Stimulated activated naive CD8-positive, alpha-beta T cell treated with anti-CD3 and anti-CD28 coated beads, Interleukin-15, Interleukin-2, amounts not matched to agents 100 U/mL and 50 U/mL, for 24 hours (primary cell): ENCODE data around the gene RNASE3.
"Not testable (repeated sequence)": the region's sequence is repeated elsewhere in the genome, so short reads cannot be mapped to it uniquely, and the experiment has no call there.

Experiments
- ATAC-seq: fragments of 150-1000 bp; cut with Tn5 transposase; one replicate; pipeline ENCODE4 v1.10.0; 2021
- DNase-seq: peaks from one replicate; pipeline ENCODE4 v3.0.0; 2021

The RNASE3 gene

DNA sequence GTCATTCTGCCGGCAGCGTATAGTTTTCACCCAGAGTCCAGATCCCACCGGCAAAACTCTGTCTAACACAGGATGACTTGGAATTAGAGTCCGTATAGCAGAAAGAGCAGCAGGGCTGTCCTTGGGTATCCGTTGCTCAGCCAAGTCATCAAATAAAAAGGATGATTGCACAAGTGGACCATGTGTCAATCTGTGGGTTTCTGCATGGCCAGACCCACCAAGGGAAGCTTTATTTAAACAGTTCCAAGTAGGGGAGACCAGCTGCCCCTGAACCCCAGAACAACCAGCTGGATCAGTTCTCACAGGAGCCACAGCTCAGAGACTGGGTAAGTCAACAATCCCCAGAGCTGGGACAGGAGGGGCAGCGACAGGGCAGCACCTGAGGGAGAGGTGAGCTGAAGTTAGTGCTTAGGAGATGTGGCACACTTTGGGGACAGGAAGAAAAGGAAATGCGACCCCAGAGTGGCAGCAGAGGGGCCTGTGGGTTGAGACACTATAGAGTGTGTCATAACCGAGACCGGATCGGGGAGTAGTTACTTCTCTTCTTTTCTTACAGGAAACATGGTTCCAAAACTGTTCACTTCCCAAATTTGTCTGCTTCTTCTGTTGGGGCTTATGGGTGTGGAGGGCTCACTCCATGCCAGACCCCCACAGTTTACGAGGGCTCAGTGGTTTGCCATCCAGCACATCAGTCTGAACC lies at the start of gene RNASE3:
Gene RNASE3, plus strand, starts transcription at position 260 of the 700 bp plus-strand sequence. Its CDS starts 302 bp downstream, at position 562.
- ATAC-seq, result not testable (repeated sequence)

GRCh38 chr14:20846560-20846959 lies 44.6 kb upstream of the RNASE3 start:
- DNase-seq, result no peak
- ATAC-seq, result no peak

More for the DNA sequence above, at the start of gene RNASE3:
- DNase-seq, result not testable (repeated sequence)

DNA sequence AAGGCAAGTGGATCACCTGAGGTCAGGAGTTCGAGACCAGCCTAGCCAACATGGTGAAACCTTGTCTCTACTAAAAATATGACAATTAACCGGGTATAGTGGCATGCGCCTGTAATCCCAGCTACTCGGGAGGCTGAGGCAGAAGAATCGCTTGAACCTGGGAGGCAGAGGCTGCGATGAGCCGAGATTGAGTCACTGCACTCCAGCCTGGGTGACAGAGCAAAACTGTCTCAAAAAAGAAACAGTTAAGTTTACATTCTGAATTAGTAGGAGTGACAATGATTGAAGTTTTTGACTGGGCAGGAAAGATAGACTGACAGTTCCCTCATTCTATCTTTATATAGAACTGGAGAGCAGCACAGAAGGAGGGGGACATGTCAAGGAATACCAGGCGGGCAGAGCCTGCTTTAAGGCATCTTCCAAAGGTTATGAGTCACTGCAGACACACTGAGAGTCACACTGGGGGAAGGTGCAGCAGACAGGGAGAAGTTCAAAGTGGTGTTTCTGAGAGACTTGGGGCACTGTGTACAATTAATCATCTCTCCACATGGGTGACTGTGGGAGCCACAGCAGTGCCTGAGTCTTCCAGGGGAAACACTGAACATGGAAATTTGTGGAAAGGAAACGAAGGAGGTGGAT lies 42.8 kb upstream of the RNASE3 start:
- DNase-seq, result no peak

DNA sequence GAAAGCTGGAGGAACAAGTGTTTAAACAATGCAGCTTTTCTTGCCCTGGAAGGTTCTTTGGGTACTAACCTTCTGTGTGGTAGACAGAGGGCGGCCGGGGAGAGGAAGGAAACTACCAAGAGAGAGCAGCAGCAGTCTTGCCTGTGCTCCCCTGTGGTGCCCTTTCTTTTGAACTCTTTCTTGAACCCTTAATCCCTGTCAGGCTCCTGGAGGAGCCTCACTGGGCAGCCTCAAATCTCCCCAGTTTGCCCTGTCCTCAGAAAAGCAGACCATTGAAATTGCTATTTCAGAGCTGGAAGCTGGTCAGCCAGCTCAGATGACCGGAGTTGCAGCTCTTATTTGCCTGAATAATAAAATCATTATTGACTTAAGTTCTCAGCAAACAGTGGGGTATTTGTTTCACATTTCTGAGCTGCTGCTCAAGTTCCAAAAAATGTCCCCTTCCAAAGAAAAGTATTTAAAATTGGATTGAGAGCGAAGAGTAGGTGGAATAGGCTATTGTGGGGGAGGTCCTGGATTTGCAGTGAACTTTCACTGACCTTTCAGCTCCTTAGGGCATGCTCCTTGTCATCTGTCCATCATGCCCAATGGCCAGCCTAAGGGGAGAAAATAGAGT lies 42.1 kb upstream of the RNASE3 start:
- no peak for DNase-seq
- no peak for ATAC-seq

More for the DNA sequence above, 42.8 kb upstream of the RNASE3 start:
- no peak for ATAC-seq

DNA sequence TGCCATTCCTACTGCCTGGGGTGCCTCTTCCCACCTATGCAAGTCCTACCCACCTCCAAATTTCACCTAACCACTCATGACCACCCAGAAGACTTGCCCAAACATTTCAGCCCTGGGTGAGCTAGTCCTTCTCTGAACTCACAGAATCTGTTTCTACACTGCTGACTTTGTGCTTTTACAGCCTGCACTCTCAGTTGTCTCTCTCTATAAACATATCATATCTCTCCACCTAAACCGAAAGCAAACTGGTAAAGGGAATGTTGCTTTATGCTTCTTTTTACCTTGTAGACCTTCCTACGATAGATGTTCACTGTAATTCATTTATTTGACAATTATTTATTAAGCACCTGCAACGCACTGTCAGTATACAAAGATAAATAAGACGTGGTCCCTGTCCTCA lies 38.1 kb upstream of the RNASE3 start:
- ATAC-seq (no peak), DNase-seq (no peak)

DNA sequence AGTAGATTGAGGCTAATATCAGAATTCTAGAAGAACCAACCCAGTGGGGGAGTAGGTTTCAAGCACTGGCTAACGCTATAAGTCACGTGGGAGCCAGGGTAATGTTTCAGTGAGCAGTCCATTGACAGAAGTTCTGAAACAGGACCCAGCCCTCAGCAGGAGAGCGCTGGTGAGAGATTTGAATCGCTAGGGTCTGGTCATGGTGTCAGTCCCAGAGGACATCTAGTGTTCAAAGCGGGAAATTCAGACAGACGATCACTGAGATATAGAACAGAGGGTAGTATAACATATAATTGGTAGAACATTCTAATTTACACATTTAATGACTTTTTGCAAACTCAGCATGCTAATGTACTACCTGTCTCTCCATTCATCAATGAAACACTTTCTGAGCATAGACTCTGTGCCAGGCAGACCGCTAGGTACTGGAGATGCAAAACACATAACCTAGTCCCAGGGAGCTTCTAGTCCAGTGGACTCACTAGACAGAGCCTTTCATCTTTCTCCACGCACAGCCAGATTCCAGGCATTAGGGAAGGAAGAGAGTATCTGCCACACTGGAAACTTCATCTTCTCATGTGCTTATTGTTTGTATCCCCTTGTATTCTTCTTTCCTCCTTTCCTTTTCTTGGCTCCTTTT lies 35.4 kb upstream of the RNASE3 start:
- DNase-seq, result peak; percentile 27
- peak; percentile 79 for ATAC-seq

GRCh38 chr14:20857207-20857606 lies 34.0 kb upstream of the RNASE3 start:
- no peak for ATAC-seq
- DNase-seq, result no peak

DNA sequence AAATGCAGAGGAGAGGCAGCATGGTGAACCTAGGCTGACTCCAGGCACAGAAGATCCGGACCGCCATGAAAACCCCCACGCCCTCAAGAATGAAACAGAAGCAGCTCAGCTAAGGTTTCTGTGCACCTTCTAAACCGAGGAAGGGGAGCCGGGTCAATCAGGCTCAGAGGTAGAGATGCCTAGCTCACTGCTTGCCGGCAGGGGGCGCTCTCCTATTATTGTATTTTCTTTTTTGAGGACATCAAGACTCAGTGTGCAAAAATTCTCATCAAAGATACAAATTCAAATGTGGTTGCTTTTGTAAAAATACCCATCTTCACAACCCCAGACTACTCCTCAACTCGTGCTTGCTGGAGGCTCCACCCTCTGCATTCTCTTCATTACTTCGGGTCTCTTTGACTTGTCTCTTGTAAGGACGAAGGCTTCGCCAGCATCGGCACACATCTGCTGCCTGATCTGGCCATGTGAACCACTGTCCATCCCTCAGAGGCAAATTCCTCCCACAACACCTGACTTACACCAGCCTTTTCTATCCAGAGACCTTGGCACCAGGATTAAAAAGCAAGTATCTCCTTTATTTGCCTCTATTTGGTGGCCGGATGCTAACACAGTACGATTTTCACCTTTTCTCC lies 33.4 kb upstream of the RNASE3 start:
- ATAC-seq, result peak; percentile 72
- peak; percentile 76 for DNase-seq

GRCh38 chr14:20866194-20866593 lies 25.0 kb upstream of the RNASE3 start:
- DNase-seq, result no peak

GRCh38 chr14:20866963-20867362 lies 24.2 kb upstream of the RNASE3 start:
- ATAC-seq, result no peak
- DNase-seq, result peak; percentile 5

More at GRCh38 chr14:20866194-20866593, 25.0 kb upstream of the RNASE3 start:
- no peak for ATAC-seq

DNA sequence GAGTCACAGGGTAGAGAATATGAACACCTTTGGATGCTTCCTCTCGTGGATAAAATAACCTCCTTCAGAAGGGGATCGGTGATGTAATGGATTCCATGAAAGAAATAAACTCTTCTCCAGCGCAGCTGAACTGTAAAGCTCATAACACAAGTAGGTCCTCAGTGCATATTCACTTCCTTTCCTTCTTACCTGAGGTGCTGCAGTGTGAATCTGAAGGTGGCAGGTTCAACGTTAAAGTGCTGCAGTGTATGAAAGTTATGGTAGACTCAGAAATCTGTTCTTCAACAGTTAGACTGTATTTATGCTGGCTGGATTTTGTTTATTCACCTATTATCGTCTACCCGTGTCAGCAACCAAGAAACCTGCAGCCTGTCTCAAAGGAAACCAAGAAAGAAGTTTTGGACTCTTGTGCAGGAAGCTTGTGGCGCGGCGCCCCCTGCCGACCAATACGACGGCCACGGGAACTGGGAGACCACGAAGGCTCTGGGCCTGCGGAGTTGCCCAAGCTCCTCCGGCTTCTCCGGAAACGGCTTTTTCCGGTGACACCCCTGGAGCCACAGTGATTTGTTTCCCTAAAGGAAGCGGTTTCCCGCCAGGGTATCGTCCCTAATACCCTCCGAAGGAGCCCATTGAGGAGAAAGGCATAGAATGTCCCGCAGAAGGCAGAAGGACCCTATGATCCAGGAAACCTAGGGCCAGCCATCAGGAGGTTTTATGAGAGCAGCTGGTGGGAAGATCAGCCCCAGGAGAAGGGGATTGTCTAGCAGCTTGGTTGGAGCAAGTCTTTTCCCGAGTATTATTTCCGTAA lies 17.6 kb upstream of the RNASE3 start:
- peak; percentile 87 for DNase-seq
- peak; percentile 97 for ATAC-seq

DNA sequence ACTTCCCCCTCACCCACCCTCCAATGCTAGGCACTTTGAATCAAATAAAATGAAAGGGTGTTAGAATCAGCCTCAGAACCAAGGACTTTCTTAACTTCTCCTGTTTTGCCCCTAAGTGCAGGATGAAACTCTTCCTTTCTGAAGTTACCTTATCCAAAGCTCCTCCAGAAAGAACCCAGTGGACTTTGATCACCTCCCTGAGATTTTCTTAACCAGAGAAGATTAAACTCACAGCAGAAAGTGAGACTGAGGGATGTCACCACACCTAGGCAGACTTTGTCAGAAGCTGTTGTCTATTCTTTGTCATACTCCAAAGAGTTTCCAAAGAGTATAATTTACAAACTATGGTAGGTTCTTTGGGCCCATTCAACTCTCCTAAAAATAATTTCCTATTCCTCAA lies 14.2 kb upstream of the RNASE3 start:
- no peak for ATAC-seq
- no peak for DNase-seq

GRCh38 chr14:20878695-20879094 lies 12.5 kb upstream of the RNASE3 start:
- DNase-seq (no peak), ATAC-seq (no peak)

DNA sequence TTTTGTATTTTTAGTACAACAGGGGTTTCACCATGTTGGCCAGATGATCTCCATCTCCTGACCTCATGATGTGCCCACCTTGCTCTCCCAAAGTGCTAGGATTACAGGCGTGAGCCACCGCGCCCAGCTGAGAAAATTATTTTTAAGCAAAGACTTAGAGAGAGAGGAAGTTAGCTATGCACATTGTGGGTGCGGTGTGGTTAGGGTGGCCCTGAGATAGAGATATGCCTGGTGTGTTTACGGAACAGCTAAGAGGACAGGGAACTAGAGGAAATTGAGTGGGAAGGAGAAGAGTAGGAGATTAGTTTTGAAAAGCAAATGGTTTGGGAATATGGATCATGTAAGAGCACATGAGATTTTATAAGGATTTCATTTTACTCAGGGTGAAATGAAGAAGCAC lies 10.0 kb upstream of the RNASE3 start:
- ATAC-seq, DNase-seq: not testable (repeated sequence)

DNA sequence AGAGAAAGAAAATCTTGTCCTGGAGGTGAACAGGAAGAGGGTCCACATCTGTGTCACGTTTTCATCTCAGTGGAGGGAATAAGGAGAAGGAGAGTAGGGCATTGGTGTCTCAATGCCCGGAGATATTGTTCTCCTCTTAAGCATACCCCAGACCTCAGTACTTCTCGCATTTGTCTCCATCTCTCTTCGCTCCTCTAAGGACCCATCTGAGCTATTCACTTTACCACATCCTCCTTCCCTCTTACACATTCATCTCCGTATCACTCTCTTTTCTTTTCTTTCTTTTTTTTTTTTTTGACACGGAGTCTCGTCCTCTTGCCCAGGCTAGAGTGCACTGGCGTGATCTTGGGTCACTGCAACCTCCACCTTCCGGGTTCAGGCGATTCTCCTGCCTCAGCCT lies 8.4 kb upstream of the RNASE3 start:
- DNase-seq, ATAC-seq: not testable (repeated sequence)

- DNase-seq, result not testable (repeated sequence)
Observed at GRCh38 chr14:20888411-20888810, 2.8 kb upstream of the RNASE3 start.

DNA sequence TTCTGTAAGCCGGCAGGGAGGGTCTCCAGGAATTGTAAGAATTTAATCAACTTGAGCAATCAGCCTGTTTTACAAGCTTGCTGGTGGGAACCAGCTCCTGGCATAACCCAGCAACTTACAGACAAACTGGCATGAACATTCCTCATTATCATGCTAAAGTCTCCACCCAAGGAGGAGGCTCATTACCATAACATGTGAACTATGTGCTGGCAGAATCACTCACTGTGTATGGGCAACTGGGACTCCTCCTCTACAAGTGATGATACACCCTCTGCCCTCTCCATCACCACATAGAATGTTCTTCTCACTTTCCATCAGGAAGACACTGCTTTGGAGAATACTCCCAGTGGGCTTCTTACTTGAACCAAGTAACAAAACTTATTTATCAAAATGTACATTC lies 4.1 kb downstream of the RNASE3 start:
- not testable (repeated sequence) for DNase-seq, ATAC-seq

More at GRCh38 chr14:20888411-20888810, 2.8 kb upstream of the RNASE3 start:
- ATAC-seq, result not testable (repeated sequence)

DNA sequence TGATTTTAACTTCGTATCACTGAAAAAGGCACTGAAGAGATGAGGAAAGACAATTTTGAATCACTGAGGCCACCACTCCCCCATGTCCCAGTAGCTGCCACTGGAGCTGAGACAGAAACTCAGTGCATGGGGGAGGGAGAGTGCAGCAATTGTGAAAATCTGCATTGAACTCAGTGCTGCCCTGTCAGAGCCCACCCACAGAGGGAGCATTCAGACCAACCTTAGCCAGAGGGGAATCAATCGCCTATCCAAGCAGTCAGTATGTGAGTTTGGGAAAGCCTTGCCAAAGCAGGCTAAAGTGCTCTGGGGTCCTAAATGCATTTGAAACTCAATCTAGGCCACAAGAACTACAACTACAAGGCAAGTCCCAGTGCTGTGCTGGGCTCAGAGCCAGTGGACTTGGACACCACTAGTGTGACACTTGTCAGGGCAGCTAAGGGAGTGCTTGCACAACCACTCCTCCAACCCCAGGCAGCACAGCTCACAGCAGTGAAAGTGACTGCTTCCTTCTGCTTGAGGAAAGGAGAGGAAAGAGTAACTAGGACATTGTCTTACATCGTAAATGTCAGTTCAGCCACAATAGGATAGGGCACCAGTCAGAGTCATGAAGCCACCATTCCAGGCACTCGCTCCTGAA lies 13.3 kb downstream of the RNASE3 start:
- no peak for DNase-seq

DNA sequence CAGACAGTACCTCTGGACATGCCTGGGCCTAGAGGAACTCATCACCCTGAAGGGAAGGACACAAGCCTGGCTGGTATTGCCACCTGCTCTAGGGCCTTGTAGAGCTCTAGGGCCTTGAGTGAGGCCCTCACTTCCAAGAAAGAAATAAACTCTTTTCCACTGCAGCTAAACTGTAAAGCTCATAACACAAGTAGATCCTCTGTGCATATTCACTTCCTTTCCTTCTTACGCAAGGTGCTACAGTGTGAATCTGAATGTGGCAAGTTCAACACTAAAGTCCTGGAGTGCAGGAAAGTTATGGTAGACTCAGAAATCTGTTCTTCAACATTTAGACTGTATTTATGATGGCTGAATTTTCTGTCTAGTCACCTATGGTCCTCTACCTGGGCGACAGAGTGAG lies 14.5 kb downstream of the RNASE3 start:
- DNase-seq, result no peak
- no peak for ATAC-seq

More for the DNA sequence above, 13.3 kb downstream of the RNASE3 start:
- no peak for ATAC-seq

GRCh38 chr14:20907214-20907613 lies 16.0 kb downstream of the RNASE3 start:
- DNase-seq (no peak), ATAC-seq (no peak)

- not testable (repeated sequence) for DNase-seq, ATAC-seq
Observed at GRCh38 chr14:20910822-20911221, 19.6 kb downstream of the RNASE3 start.
